ENCODE results near the gene SLC7A5. TPM values are rescaled to one million over a fixed set of nuclear protein-coding genes. Genes with fewer than 3 reads are reported as not detected.
A peak's percentile ranks its signal among the peaks of the same experiment; 100 is the strongest.
"Not testable (repeated sequence)": the region's sequence is repeated elsewhere in the genome, so short reads cannot be mapped to it uniquely, and the experiment has no call there.

The SLC7A5 gene
- total RNA-seq, 1 donor from 2014 or later, result 249 TPM

- not testable (repeated sequence) for H3K9me3 Mint-ChIP-seq (ENCODE audit: low read depth); H3K36me3 Mint-ChIP-seq (ENCODE audit: low read depth); H3K4me3 Mint-ChIP-seq (ENCODE audit: unreplicated experiment); DNase-seq (ENCODE audit: low spot score); H3K27ac Mint-ChIP-seq (ENCODE audit: unreplicated experiment); H3K4me1 Mint-ChIP-seq (ENCODE audit: low read depth)
- peaks cover 20% of the 10 kb centered on the region for H3K27me3 Mint-ChIP-seq (ENCODE audit: low read depth)
- peak; percentile 93 for TF ChIP-seq CTCF (IDR thresholded peaks at IDR 0.05)
These were observed 40.1 kb upstream of the SLC7A5 start for GRCh38 chr16:87909203-87909935.

GRCh38 chr16:87908101-87908500 is 38.8 kb upstream of the SLC7A5 start:
- H3K27ac Mint-ChIP-seq (ENCODE audit: unreplicated experiment); H3K4me1 Mint-ChIP-seq (ENCODE audit: low read depth); H3K36me3 Mint-ChIP-seq (ENCODE audit: low read depth); DNase-seq (ENCODE audit: low spot score); H3K4me3 Mint-ChIP-seq (ENCODE audit: unreplicated experiment); H3K27me3 Mint-ChIP-seq (ENCODE audit: low read depth); H3K9me3 Mint-ChIP-seq (ENCODE audit: low read depth): not testable (repeated sequence)

DNA sequence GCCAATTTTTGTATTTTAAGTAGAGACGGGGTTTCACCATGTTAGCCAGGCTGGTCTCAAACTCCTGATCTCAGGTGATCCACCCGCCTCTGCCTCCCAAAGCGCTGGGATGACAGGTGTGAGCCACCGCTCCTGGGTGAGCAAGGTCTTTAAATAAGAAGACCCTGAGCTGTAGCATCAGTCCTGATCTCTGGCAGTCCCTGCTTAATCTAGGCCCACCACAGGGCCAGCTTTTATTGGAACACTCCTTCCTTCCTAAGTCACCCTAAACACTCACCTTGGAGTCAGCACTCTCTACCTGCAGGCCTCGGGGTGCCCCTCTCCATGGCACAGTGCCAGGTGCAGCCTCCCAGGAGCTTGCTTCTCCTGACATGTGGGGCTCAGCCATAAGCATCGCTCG is 36.2 kb upstream of the SLC7A5 start:
- not testable (repeated sequence) for H3K27ac Mint-ChIP-seq (ENCODE audit: unreplicated experiment); H3K36me3 Mint-ChIP-seq (ENCODE audit: low read depth); H3K27me3 Mint-ChIP-seq (ENCODE audit: low read depth); H3K4me1 Mint-ChIP-seq (ENCODE audit: low read depth); H3K9me3 Mint-ChIP-seq (ENCODE audit: low read depth); H3K4me3 Mint-ChIP-seq (ENCODE audit: unreplicated experiment); DNase-seq (ENCODE audit: low spot score)

DNA sequence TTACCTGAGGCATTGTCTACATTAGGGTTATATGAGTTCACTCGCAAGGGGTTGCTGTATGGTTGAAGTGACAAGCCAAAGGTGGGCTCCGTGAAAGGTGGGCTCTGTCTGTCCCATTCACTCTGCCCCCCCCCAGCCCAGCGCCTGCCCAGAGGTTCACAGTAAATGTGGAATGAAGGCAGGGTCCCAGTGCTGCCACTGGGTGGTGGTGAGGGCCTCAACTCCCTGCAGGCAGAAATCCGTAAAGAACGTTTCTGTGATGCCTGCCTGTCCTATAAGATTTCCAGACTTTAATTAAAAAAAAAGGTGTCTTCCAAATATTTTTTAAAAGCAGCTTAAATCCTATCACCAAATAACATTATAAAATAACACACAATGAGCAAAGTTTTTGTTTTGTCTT is 35.7 kb upstream of the SLC7A5 start:
- not testable (repeated sequence) for H3K4me1 Mint-ChIP-seq (ENCODE audit: low read depth); H3K27me3 Mint-ChIP-seq (ENCODE audit: low read depth)

DNA sequence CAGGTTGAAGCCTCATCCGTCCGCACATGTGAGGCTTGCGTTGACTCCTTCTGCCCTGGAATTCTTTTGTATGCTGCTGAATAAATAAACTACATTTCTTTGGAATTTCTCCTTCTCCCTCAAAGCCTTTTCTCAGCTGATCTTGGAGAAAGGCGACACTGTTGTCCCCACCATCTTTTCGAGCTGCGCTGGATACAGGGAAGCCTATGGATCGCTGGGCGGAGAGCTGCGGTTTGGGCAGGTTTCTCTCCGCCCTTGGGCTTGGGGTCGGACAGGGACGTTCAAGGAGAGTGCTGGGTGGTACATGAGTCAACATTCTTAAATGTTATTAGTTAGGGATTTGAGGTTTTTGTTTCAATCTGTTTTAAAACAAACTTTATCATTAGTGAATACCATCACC is 31.2 kb upstream of the SLC7A5 start:
- not testable (repeated sequence) for H3K27me3 Mint-ChIP-seq (ENCODE audit: low read depth); H3K36me3 Mint-ChIP-seq (ENCODE audit: low read depth); H3K9me3 Mint-ChIP-seq (ENCODE audit: low read depth); DNase-seq (ENCODE audit: low spot score); H3K4me3 Mint-ChIP-seq (ENCODE audit: unreplicated experiment); H3K27ac Mint-ChIP-seq (ENCODE audit: unreplicated experiment)
- H3K4me1 Mint-ChIP-seq (ENCODE audit: low read depth), result peaks cover 12% of the 10 kb centered on the region

More for the DNA sequence above, 35.7 kb upstream of the SLC7A5 start:
- H3K27ac Mint-ChIP-seq (ENCODE audit: unreplicated experiment); H3K4me3 Mint-ChIP-seq (ENCODE audit: unreplicated experiment); H3K36me3 Mint-ChIP-seq (ENCODE audit: low read depth); H3K9me3 Mint-ChIP-seq (ENCODE audit: low read depth); DNase-seq (ENCODE audit: low spot score): not testable (repeated sequence)

GRCh38 chr16:87897521-87898505 is 28.5 kb upstream of the SLC7A5 start:
- Mint-ChIP-seq H3K27ac (ENCODE audit: unreplicated experiment) (no peak overlapping the region), H3K27me3 (ENCODE audit: low read depth) (no peaks in the 10 kb centered on the region), H3K36me3 (ENCODE audit: low read depth) (no peaks in the 10 kb centered on the region), H3K4me3 (ENCODE audit: unreplicated experiment) (no peak overlapping the region), H3K4me1 (ENCODE audit: low read depth) (peaks cover 25% of the 10 kb centered on the region), H3K9me3 (ENCODE audit: low read depth) (no peaks in the 10 kb centered on the region)
- DNase-seq (ENCODE audit: low spot score), result no peak
- no peak for TF ChIP-seq CTCF (IDR thresholded peaks at IDR 0.05)

DNA sequence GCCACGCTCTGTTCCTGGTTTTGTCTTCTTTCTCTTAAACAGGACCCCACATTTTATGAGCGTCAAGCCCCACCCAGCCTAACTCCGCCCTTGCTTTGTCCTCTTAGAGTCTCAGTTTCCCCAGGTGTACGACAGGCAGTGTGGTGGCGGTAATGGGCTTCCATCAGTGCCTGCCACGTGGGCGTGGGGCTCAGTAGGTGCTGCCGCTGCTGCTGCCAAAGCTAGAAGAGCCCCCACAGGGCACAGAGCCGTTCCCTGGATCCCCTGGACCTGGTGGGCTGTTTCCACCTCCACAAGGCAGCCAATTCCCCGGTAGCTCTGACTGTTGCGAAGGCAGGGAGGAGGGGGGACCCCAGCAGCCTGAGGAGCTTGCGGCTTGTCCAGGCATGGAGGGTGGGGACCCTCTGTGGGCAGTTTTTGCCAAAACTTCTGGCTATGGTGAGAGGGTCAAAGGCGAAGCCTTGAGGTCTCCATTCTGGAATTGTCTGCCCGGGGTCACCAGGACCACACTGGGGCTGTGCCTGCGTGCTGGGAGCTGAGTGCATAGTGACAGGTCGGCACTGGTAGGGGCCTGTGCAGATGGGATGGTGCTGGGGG is 27.7 kb upstream of the SLC7A5 start:
- DNase-seq (ENCODE audit: low spot score); H3K27me3 Mint-ChIP-seq (ENCODE audit: low read depth); H3K27ac Mint-ChIP-seq (ENCODE audit: unreplicated experiment); H3K9me3 Mint-ChIP-seq (ENCODE audit: low read depth); H3K36me3 Mint-ChIP-seq (ENCODE audit: low read depth); H3K4me3 Mint-ChIP-seq (ENCODE audit: unreplicated experiment): not testable (repeated sequence)
- H3K4me1 Mint-ChIP-seq (ENCODE audit: low read depth), result peaks cover 25% of the 10 kb centered on the region

DNA sequence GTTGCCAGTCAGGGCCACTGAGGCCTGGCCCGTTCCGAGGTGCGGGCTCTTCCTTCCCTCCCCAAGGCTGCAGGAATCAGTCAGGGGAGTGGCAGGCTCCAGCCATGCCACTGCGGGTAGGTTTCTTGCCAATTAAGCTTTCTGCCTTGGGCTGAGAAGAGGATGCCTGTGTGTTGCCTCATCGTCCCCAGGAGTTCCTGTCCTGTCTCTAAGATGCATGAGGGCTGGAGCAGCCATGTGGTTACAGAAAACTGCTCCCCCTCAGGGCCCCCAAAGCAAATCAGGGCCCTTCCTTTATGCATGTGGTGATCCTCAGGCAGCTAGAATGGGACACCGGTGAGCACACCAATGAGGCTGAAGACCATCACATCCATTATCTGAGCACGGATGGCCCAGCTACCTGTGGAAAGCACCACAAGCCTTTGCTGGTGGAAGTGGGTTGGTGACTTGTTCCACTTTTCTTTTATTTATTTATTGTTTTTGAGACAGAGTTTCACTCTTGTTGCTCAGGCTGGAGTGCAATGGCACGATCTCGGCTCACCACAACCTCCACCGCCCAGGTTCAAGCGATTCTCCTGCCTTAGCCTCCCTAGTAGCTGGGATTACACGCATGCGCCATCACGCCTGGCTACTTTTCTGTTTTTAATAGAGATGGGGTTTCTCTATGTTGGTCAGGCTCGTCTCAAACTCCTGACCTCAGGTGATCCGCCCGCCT is 27.0 kb upstream of the SLC7A5 start:
- H3K36me3 Mint-ChIP-seq (ENCODE audit: low read depth); H3K4me3 Mint-ChIP-seq (ENCODE audit: unreplicated experiment); H3K9me3 Mint-ChIP-seq (ENCODE audit: low read depth); H3K27me3 Mint-ChIP-seq (ENCODE audit: low read depth); DNase-seq (ENCODE audit: low spot score): not testable (repeated sequence)
- peak overlapping the region; percentile 83 for H3K27ac Mint-ChIP-seq (ENCODE audit: unreplicated experiment)
- H3K4me1 Mint-ChIP-seq (ENCODE audit: low read depth), result peaks cover 25% of the 10 kb centered on the region
